ENCODE data around the gene UCP1. TPM values are rescaled to one million over a fixed set of nuclear protein-coding genes. Genes with fewer than 3 reads are reported as not detected.
A peak's percentile ranks its signal among the peaks of the same experiment; 100 is the strongest.
"Not testable (repeated sequence)": the region's sequence is repeated elsewhere in the genome, so short reads cannot be mapped to it uniquely, and the experiment has no call there.

The UCP1 gene
- total RNA-seq, 1 donor from 2014 or later: not detected

DNA sequence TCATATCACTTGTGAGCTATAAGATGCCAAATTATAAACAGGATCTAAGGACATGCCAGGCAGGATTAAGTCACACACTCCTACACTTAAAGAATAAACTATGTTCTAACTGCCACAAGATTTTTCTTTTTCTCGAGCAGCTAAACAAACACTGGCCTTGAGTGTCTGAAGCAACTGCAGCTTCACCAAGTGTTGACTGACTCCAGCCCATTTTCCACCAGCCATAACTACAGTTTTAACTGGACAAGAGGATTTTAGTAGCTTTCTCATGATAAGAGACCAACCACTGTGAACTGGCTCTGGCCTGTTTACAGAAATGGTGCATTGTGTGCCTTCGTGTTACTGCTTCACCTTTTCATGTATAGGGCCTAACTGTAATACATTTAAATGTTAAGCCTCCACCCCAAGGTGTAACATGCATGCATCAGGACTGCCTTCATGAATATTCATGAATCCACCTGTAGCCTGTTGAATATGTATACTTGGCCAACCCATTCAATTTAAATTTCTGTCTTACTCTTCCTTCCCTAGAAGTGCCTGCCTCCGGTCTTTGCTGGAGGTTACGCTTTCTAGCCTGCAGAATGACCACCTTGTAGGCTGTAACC, 10.8 kb downstream of the UCP1 start:
- DNase-seq (ENCODE audit: low spot score) (no peak), ATAC-seq (no peak)
- intact Hi-C loops (cut with DNase I): no loop called here

DNA sequence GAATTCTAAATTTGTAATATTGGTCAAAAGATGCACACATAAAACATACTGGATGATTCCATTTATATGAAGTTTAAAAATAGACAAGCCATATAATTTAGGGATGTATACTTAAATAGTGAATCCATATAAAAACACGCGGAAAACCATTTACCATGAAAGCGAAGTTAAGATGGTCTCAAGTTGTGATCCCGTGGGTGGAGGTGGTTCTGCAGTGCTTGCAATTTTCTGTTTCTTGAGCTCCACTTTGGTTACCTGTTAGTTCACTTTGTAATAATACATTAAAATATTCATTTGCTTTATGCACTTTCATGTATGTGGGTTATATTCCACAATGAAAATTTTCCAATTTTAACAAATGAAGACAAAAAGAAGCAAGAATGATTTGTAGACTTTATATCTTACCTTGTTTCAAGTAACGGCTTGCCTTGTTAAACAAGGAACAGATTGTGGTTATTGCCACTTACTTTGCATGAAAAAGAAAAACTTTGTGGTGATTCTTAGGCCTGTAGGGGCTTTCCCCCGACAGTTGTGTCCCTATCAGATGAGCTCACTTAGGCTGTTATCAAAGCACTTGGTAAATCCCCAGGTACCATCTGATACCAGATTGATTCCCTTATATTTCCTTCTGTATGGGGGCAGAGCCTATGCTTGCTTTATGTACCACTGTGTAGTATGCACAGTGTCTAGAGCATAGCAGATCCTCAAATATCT, 12.2 kb downstream of the UCP1 start:
- intact Hi-C loops (cut with DNase I): no loop called here
- DNase-seq (ENCODE audit: low spot score) (no peak), ATAC-seq (no peak)

DNA sequence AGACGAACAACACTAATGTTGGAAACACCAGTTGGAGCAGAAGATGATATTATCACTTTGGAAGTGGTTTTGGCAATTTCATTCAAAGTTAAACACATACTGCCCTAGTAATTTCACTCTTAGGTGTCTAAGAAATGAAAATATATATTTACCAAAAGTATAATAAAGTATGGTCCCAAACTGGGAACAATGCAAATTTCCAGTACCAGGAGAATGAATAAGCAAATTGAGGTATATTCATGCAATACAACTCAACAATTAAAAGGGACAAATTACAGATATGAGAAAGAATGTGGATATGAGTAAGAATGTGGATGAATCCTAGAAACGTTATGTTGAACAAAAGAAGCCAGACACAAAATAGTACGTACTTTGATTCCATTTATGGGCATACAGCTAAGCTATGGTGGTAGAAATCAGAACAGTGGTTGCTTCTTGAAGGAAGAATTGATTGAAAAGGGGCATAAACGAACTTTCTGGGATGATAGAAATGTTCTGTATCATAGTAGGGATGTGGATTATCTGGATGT, 34.7 kb downstream of the UCP1 start:
- ATAC-seq: no peak
- intact Hi-C loops (cut with DNase I): no loop called here
- no peak for DNase-seq (ENCODE audit: low spot score)

DNA sequence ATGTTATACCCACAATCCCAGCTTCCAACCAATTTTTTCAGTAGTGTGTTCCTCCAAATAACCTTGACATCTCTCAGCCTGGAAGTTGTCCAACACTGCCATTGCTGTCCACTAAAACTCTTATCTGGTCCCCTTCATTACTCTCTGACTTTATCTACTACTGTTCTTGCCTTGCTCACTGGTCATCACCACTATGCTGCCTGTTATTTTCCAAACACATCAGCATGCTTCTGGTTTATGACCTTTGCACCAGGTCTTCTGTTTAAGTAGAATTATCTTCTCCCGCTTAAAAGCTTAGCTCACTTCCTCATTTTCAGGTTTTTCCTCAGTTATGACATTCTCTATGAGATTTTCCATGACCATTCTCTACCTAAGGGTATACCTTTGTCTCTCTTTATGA, 39.3 kb downstream of the UCP1 start:
- DNase-seq (ENCODE audit: low spot score) (no peak), ATAC-seq (no peak)
- intact Hi-C loops (cut with DNase I): no loop called here

DNA sequence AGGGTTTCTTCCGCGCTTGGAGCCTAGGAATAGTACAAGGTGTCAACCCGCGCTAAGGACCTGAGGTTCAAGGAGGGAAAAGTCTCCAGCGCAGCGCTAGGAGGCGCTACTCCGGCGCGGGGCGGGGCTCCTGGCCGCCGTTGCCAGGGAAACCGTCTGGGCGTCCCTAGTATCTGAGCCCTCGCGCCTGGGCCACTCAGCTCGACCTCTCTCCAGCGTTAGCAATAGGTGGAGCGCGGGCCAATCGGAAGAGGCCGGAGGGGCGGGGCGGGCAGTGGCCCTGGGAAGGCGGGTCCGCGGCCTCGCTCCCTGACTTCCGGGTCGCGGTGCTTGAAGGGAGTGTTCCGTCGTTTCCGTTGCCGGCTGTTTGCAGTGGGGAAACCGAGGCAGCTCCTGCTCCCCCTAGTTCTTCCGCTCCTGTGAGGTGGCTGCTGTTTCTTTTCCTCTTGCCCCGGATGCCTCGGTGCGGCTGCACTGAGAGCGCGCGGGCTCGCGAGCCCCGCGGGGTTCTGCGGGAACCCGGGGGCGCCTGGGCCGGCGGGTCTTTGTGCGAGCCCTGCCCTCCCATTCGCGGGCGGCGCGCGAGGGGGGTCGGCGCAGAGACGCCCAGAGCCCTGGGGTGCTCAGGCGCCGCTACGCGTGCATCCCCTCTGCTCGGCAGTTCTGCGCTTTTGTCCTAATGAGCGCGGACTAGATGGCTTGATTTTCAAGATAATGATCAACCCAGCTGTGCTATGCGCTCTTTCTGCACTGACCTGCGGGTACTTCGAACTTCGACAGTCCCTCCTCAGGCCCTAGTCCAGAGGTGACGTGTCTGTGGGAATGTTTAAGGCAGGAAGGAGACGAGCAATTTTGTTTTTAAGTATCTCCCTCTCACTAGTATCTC, 44.7 kb downstream of the UCP1 start, which contains the start of gene ELMOD2:
Gene ELMOD2 (plus strand): TSS at position 312 of the 886 bp plus-strand sequence. CDS start 1,261 bp downstream, outside the sequence.
- DNase-seq (ENCODE audit: low spot score) (peak; percentile 99), ATAC-seq (peak; percentile 100)
- intact Hi-C loops (cut with DNase I): no loop called here

DNA sequence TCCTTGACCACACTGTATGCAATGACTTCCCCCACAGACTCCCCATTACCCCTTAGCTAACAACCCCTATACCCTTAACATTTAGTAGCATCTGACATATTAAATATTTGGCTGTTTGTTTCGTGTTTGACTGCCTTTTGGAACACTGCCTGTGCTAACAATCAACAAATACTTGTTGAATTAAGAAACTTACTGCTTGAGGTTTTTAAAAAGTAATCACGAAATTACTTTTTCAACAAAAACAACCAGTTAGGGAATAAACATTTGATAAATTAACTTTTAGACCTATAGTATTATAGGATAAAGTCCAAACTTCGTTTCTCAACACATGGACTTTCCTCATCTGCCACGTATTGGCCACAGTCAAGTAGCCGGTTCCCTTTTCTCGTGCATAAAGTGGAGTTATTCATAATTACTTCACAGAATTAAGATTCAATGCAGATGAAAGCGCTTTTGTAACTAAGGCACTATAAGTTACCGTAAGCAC, 45.3 kb downstream of the UCP1 start:
- ATAC-seq (no peak), DNase-seq (ENCODE audit: low spot score) (no peak)
- intact Hi-C loops (cut with DNase I): no loop called here

DNA sequence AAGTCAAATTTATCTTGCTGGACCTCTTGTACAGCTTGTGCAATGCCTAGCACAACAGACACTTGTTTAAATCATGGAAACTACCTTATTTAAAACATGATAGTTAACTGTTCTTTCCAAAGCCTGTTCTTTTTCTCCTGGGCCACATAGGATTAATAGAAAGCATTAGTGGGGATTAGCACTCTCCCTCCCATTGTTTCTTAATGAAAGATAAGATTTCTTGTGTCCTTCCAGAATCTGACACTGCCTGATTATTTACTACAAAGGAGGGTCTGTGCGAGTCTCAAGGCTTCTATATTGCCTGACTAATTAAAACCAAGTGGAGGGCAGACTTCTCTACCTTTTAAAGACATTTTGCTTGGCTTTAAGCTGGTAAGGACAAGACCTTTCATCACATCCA, 53.3 kb downstream of the UCP1 start:
- DNase-seq (ENCODE audit: low spot score) (no peak), ATAC-seq (no peak)
- intact Hi-C loops (cut with DNase I): no loop called here

DNA sequence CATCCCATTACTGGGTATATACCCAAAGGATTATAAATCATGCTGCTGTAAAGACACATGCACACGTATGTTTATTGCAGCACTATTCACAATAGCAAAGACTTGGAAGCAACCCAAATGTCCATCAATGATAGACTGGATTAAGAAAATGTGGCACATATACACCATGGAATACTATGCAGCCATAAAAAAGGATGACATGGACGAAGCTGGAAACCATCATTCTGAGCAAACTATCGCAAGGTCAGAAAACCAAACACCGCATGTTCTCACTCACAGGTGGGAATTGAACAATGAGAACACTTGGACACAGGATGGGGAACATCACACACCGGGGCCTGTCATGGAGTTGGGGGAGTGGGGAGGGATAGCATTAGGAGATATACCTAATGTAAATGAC, 55.0 kb downstream of the UCP1 start:
- ATAC-seq; intact Hi-C loops (cut with DNase I); DNase-seq (ENCODE audit: low spot score): not testable (repeated sequence)

Other genes with a start within 250 kb of the UCP1 start
- 52.3 TPM for gene SCOC, start 195.3 kb downstream of the UCP1 start, total RNA-seq
- gene CLGN, start 141.3 kb downstream of the UCP1 start, total RNA-seq: 2.1 TPM
- not detected for gene MGAT4D, start 70.7 kb downstream of the UCP1 start, total RNA-seq
- 35.8 TPM for gene ELMOD2, start 44.8 kb downstream of the UCP1 start, total RNA-seq
- 27.2 TPM for gene TBC1D9, start 187.4 kb upstream of the UCP1 start, total RNA-seq

Measured in sciatic nerve (tissue), 2 donors.